Bronchus fibroblast of lung (primary cell): ENCODE results near the gene NOP14. TPM values are rescaled to one million over a fixed set of nuclear protein-coding genes. Genes with fewer than 3 reads are reported as not detected.

ENCODE experiments used
- total RNA-seq: library from RNA; depleted of rRNA; stranded (reverse); fragments of >200 nt; gene quantifications from 2 replicates; pipeline ENCODE4 v1.2.3, GENCODE V29; 2015

NOP14 gene
- total RNA-seq = 19.2 and 23.0 TPM in 2 replicates

GRCh38 chr4:2963175-2963965 is at the start of gene NOP14, which contains the start of gene GRK4:
Gene NOP14, minus strand, starts transcription at chr4:2963406. Its CDS starts 87 bp downstream, at chr4:2963319.
Gene GRK4, plus strand, starts transcription at chr4:2963571. Its CDS starts 500 bp downstream, at chr4:2964071.

Other genes with a start within 250 kb of the NOP14 start
- 51.1 and 53.1 TPM in 2 replicates for gene TNIP2, start 207.1 kb downstream of the NOP14 start, total RNA-seq
- 25.1 and 25.2 TPM in 2 replicates for gene SH3BP2, start 170.3 kb downstream of the NOP14 start, total RNA-seq
- 142 and 146 TPM in 2 replicates for gene ADD1, start 119.6 kb downstream of the NOP14 start, total RNA-seq
- gene GRK4, start 165 bp upstream of the NOP14 start, total RNA-seq = 1.6 and 2.0 TPM in 2 replicates
- gene HTT-AS, start 111.1 kb upstream of the NOP14 start, total RNA-seq = not detected in 2 replicates
- 15.0 and 16.0 TPM in 2 replicates for gene HTT, start 111.3 kb upstream of the NOP14 start, total RNA-seq